Central memory CD4-positive, alpha-beta T cell (primary cell): Measurements from ENCODE around the gene GNB1L.

ENCODE experiments used
- DNase-seq: peaks from one replicate; pipeline ENCODE4 v3.0.0; 2022

GNB1L gene

DNA sequence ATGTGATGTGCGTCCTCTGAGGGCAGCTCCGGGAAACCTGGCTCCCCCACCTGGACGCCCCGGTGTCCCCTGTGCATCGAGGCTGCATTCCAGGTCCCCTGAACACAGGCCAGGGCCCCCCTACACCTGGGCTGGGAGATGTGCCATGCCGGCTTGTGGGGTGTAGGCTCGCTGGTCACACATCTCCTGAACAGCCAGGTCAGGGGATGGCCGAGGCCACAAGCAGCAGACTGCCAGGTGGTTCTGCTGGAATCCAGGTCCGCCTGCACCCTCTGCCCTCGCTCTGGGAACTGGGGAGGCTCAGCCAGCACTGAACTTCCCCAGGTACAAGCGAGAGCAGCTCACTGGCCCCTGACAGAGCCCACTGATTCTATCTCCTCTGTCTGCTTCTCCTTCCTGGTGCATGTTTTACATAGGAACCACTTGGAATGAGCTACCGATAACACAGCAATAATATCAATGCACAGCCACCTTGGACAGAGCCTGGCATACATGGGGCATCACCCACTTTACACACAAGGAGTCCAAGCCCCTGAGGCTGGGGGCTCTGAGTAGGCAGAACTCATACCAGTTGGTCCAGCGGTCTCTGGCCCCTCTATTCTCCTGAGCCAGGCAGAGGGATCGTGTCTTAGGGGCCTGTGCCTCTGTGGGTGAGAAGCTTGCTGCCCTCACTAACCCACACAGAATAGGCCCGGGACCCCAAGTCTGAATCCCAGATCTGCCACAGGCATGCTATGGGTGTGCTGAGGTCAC lies 47.3 kb downstream of the GNB1L start:
- DNase-seq, result no peak

GRCh38 chr22:19806213-19807160 lies 48.2 kb downstream of the GNB1L start:
- DNase-seq, result no peak

DNA sequence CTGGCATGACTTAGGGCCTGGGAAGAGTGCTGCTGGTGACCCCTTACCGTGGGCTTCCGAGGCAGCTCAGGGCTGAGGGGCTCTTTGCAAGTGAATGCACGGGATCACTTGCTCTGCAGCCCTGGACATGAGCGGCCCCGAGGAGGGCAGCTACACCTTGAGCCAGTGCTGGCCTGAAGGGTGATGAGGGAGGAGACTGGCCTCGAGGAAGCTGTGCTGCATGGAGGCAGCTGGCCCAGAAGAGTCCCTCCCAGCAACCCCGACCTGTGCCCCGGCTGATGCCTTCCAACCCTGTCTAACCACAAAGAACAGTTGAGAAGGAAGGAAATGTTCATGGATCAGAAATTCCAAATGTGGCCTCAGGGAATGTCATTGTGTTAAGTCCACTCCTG lies 48.9 kb downstream of the GNB1L start:
- DNase-seq, result no peak

- no peak for DNase-seq
Observed at GRCh38 chr22:19803736-19804267, 50.9 kb downstream of the GNB1L start.

GRCh38 chr22:19802894-19803735 lies 51.6 kb downstream of the GNB1L start:
- DNase-seq, result no peak

- no peak for DNase-seq
Observed at GRCh38 chr22:19802001-19802893, 52.4 kb downstream of the GNB1L start.

- DNase-seq, result no peak
Observed at GRCh38 chr22:19801340-19802000, 53.2 kb downstream of the GNB1L start.

DNA sequence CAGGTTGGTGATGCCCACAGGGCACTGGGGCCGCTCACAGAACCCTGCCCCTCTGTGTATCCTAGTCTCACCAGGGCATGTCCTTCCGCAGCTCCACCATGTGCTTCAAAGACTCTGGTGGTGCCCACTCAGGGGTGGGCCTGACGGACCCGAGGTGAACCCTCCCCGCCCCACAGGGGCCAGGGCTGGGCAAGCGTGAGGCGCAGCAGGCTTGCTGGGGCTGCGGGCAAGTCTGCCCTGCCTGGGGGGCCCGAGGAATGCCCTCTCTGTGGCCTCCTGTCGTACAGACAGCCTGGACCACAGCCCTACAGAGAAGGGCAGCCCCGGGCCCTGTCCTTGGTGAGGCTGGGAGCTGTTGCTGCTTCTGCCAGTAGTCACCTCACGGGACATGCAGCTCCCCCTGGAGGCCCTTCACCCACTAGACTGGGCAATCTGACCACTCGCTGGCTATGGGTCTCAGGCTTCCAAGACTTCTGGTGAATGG lies 53.9 kb downstream of the GNB1L start:
- DNase-seq, result no peak

DNA sequence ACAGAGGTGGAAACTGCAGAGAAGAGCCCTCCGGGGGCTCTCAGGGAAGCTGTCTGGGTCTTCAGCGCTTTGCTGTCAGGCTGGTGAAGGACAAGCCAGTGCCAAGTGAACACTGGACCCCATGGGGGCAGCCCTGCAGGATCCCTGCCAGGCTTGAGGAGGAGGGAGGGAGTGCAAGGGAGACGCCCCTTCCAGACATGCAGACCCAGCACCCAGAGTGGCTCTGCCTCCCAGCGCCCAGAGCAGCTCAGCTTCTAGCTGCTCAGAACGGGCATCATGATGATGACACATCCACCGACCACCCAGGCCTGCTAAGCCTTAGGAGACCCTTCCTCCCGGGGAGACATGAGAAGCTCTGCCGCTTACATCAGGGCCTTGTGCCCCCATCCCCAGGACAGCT lies 54.4 kb downstream of the GNB1L start:
- no peak for DNase-seq

GRCh38 chr22:19799322-19800190 lies 55.1 kb downstream of the GNB1L start:
- no peak for DNase-seq

DNA sequence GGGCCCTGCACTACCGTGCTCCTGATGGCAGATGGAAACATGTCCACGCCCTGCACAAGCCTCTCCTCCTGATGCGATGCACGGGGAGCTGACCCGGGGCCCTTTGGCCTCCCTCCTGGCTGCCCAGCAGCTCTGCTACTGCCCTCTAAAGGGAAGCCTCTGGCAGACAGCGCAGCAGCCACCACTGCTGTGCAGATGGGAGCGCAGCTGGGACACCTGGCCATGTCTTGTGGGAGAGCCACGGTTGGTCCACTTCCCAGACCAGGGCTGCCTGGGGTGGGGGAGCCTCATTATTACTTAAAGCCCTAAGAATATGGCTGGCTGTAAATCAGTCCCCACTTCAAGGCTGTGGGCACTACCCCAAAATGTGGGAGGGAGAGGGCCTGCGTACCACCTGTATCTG lies 55.8 kb downstream of the GNB1L start:
- no peak for DNase-seq

DNA sequence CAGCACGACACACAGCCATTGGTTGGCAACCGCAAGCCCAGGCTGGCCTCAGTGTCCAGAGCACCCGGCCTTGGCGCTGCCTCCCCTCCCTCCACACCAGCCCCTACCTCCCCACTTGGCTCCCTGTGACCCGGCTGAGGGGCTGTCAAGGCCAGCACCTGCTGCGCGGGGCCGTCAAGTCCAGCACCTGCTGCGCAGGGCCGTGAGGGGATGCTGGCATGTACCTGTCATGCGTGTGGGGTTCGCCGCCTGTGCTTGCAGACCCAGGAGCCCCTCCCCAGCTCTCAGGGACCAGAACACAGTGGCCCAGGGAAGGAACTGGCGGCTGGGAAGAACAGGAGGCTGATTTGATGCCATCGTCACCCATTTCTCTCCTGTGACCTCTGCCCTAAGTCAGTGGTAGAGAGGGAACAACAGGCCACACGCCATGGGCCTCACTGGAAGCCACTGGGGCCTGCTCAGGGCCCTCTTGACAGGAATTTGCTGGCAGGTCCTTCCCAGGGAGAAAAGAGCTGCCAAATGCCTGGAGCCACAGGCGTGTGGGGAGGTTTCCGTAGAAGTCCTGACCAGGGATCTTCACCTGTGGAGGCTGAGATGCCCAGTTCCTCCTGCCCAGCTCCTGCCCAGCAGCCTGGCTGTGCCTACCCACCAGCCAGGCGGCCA lies 56.5 kb downstream of the GNB1L start:
- no peak for DNase-seq

- no peak for DNase-seq
Observed at GRCh38 chr22:19797086-19798002, 57.3 kb downstream of the GNB1L start.

DNA sequence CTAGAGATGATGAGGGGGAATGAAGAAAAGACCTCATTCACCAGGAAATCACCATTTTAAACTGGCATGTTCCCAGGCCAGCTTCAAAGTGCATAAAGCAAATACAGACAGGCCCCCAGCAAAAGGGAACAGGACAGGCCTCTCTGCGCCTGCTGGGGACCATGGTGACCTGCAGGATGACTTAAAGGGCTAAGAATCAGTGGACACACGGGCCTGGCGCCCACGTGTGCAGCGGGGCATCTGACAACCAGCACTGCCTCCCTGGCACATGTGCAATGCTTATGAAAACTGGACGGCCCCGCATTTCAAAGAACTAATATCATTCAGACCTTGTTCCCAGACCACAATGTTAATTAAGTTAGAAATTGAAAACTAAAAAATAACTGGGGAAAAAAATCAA lies 58.5 kb downstream of the GNB1L start:
- DNase-seq, result no peak

DNA sequence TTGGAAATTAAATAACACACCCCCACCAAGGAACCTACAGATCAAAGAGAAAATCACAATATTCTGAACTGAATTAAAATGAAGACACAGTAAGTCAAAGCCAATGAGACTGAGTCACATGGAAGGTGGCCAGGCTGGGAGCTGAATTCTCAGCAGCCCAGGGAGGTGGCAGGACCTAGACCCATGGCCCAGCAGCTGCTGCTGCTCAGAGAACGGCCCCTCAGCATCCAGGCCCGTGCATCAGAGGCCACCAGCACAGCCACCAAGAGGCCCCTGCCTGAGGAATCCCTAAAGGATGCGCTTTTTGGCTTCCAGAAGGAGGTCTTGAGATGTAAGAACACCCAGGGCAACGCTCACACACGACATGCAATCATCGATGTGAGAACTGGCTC lies 59.1 kb downstream of the GNB1L start:
- no peak for DNase-seq

DNA sequence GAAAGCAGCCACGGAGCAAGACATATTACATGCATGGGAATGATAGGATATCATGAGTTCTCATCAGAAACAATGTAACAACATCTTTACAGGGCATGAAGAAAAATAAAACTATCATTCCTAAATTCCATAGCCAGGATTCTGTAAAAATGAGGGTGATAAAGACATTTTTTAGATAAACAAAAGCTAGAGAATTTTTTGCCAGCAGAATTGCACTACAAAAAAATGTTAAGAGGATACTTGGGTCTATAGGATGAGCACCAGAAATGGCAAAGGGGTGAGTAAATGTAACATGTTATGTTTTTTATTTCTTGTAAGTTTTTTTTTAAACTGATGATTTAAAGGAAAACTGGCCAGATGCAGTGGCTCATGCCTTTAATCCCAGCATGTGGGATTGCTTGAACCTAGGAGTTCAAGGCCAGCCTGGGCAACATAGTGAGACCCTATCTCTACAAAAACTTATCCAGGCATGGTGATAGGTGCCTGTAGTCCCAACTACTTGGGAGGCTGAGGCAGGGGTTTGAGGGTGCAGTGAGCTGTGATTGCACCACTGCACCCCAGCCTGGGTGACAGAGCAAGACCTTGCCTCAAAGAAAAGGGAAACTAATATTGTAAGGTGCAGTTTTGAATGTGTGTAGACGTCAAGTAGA lies 60.9 kb downstream of the GNB1L start:
- DNase-seq, result no peak

DNA sequence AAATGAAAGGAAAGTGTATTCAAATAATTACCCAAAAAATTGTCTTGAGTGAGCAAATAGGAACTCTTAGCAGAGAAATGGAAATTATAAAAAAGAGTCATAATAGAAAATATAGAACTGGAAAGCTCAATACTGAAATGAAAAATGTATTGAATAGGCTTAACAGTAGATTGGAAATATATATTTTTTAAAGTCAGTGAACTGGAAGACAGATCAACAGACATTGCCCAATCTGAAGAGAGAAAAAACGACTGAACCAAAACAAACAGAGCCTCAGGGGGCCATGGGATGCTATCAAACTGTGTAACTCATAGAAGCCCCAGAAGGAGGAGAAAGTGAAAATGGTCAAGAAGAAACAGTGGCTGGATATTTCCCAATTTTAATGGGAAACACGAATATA lies 61.5 kb downstream of the GNB1L start:
- DNase-seq, result no peak
